Adipocyte (in vitro differentiated cells): ENCODE results near the gene GRPEL1.

Experiments
- DNase-seq: peaks from one replicate; pipeline ENCODE4 v3.0.0-alpha.2; 2015; ENCODE audit warnings: low read depth
- H3K27me3 ChIP-seq: replicated peaks from 2 replicates; pipeline ENCODE4 v1.7.0; 2013; ENCODE audit warnings: mild to moderate bottlenecking, low read length, moderate library complexity; ENCODE audit not compliant: control insufficient read depth, insufficient read depth
- H3K36me3 ChIP-seq: 2 replicates; pipeline ENCODE4 v1.7.0; 2013; ENCODE audit warnings: low read length, mild to moderate bottlenecking, moderate library complexity; ENCODE audit not compliant: control insufficient read depth, insufficient read depth, severe bottlenecking
- H3K4me1 ChIP-seq: 2 replicates; pipeline ENCODE4 v1.7.0; 2013; ENCODE audit warnings: mild to moderate bottlenecking, low read length, moderate library complexity; ENCODE audit not compliant: control insufficient read depth, insufficient read depth
- H3K4me3 ChIP-seq: 2 replicates; pipeline ENCODE4 v1.7.0; 2013; ENCODE audit warnings: mild to moderate bottlenecking, low read length, moderate library complexity
- H3K9ac ChIP-seq: 2 replicates; pipeline ENCODE4 v1.7.0; 2013; ENCODE audit warnings: mild to moderate bottlenecking, low read length, moderate library complexity
- H3K9me3 ChIP-seq: 2 replicates; pipeline ENCODE4 v1.7.0; 2013; ENCODE audit warnings: mild to moderate bottlenecking, low read length, moderate library complexity; ENCODE audit not compliant: control insufficient read depth

Gene GRPEL1

GRCh38 chr4:7060346-7061150 is 7.3 kb downstream of the GRPEL1 start:
- Histone ChIP-seq H3K36me3 (peaks cover 79% of the 10 kb centered on the region), H3K9me3 (no peaks in the 10 kb centered on the region), H3K4me3 (no peak overlapping the region), H3K9ac (no peak overlapping the region), H3K27me3 (no peaks in the 10 kb centered on the region), H3K4me1 (no peaks in the 10 kb centered on the region)
- DNase-seq, result no peak

- no peaks in the 10 kb centered on the region for H3K27me3 ChIP-seq
- no peaks in the 10 kb centered on the region for H3K4me1 ChIP-seq
- DNase-seq, result no peak
- H3K4me3 ChIP-seq, result no peak overlapping the region
- H3K36me3 ChIP-seq, result peaks cover 83% of the 10 kb centered on the region
- H3K9ac ChIP-seq, result no peak overlapping the region
- no peaks in the 10 kb centered on the region for H3K9me3 ChIP-seq
Measured at GRCh38 chr4:7059662-7060061, 8.2 kb downstream of the GRPEL1 start.

- Histone ChIP-seq H3K4me1 (no peaks in the 10 kb centered on the region), H3K9ac (no peak overlapping the region), H3K4me3 (no peak overlapping the region), H3K36me3 (peaks cover 84% of the 10 kb centered on the region), H3K9me3 (no peaks in the 10 kb centered on the region), H3K27me3 (no peaks in the 10 kb centered on the region)
- no peak for DNase-seq
Measured at GRCh38 chr4:7058792-7059191, 9.1 kb downstream of the GRPEL1 start.

- no peaks in the 10 kb centered on the region for H3K9me3 ChIP-seq
- H3K36me3 ChIP-seq, result peaks cover 59% of the 10 kb centered on the region
- DNase-seq, result no peak
- no peak overlapping the region for H3K9ac ChIP-seq
- H3K27me3 ChIP-seq, result no peaks in the 10 kb centered on the region
- H3K4me3 ChIP-seq, result no peak overlapping the region
- H3K4me1 ChIP-seq, result no peaks in the 10 kb centered on the region
Measured at GRCh38 chr4:7055990-7056325, 11.9 kb downstream of the GRPEL1 start.

- no peaks in the 10 kb centered on the region for H3K9me3 ChIP-seq
- no peak overlapping the region for H3K9ac ChIP-seq
- H3K4me3 ChIP-seq, result no peak overlapping the region
- no peaks in the 10 kb centered on the region for H3K4me1 ChIP-seq
- no peak for DNase-seq
- no peaks in the 10 kb centered on the region for H3K27me3 ChIP-seq
- peaks cover 53% of the 10 kb centered on the region for H3K36me3 ChIP-seq
Measured at GRCh38 chr4:7055111-7055989, 12.5 kb downstream of the GRPEL1 start.

- no peak for DNase-seq
- H3K27me3 ChIP-seq, result no peaks in the 10 kb centered on the region
- peaks cover 42% of the 10 kb centered on the region for H3K36me3 ChIP-seq
Measured at GRCh38 chr4:7054106-7054880, 13.6 kb downstream of the GRPEL1 start.

GRCh38 chr4:7052923-7053715 is 14.7 kb downstream of the GRPEL1 start:
- no peaks in the 10 kb centered on the region for H3K9me3 ChIP-seq
- no peaks in the 10 kb centered on the region for H3K4me1 ChIP-seq
- no peak for DNase-seq
- peaks cover 32% of the 10 kb centered on the region for H3K36me3 ChIP-seq
- H3K9ac ChIP-seq, result no peak overlapping the region
- H3K4me3 ChIP-seq, result no peak overlapping the region
- no peaks in the 10 kb centered on the region for H3K27me3 ChIP-seq

More at GRCh38 chr4:7054106-7054880, 13.6 kb downstream of the GRPEL1 start:
- Histone ChIP-seq H3K9me3 (no peaks in the 10 kb centered on the region), H3K9ac (no peak overlapping the region), H3K4me1 (no peaks in the 10 kb centered on the region), H3K4me3 (no peak overlapping the region)

GRCh38 chr4:7052313-7052712 is 15.6 kb downstream of the GRPEL1 start:
- Histone ChIP-seq H3K36me3 (peaks cover 32% of the 10 kb centered on the region), H3K4me1 (no peaks in the 10 kb centered on the region), H3K9me3 (no peaks in the 10 kb centered on the region), H3K4me3 (no peak overlapping the region), H3K27me3 (no peaks in the 10 kb centered on the region), H3K9ac (no peak overlapping the region)
- DNase-seq, result no peak

- H3K4me1 ChIP-seq, result no peaks in the 10 kb centered on the region
Measured at GRCh38 chr4:7051905-7052304, 16.0 kb downstream of the GRPEL1 start.

GRCh38 chr4:7051144-7051495 is 16.7 kb downstream of the GRPEL1 start:
- H3K36me3 ChIP-seq, result peaks cover 23% of the 10 kb centered on the region
- H3K9ac ChIP-seq, result no peak overlapping the region
- no peak for DNase-seq
- peaks cover 7% of the 10 kb centered on the region for H3K4me1 ChIP-seq
- no peak overlapping the region for H3K4me3 ChIP-seq
- no peaks in the 10 kb centered on the region for H3K9me3 ChIP-seq
- H3K27me3 ChIP-seq, result no peaks in the 10 kb centered on the region

More at GRCh38 chr4:7051905-7052304, 16.0 kb downstream of the GRPEL1 start:
- peaks cover 31% of the 10 kb centered on the region for H3K36me3 ChIP-seq
- H3K4me3 ChIP-seq, result no peak overlapping the region
- no peak for DNase-seq
- H3K9me3 ChIP-seq, result no peaks in the 10 kb centered on the region
- no peak overlapping the region for H3K9ac ChIP-seq
- H3K27me3 ChIP-seq, result no peaks in the 10 kb centered on the region
